B cell (primary cell): ENCODE data around the gene UNC119B. TPM values are rescaled to one million over a fixed set of nuclear protein-coding genes. Genes with fewer than 3 reads are reported as not detected.

Source experiments
- ATAC-seq: fragments of 200-7000 bp; cut with Tn5 transposase; one replicate; pipeline ENCODE4 v1.10.0; 2021; ENCODE audit warnings: low read depth, mild to moderate bottlenecking, moderate number of reproducible peaks, moderate library complexity
- CTCF ChIA-PET: fragments of 350-600 bp; sonication (Branson Sonifier 250); formaldehyde crosslinking; loops from one replicate; lab custom pipeline; 2021; ENCODE audit warnings: antibody characterized with exemption, inconsistent platforms; lab: Charles Lee
- POLR2A ChIA-PET: fragments of 350-600 bp; sonication (Branson Sonifier 250); formaldehyde crosslinking; loops from one replicate; lab custom pipeline; 2021; ENCODE audit warnings: antibody characterized with exemption; lab: Charles Lee
- DNase-seq: peaks from one replicate; pipeline ENCODE4 v3.0.0; 2013
- H2AFZ ChIP-seq: 2 replicates; pipeline ENCODE4 v1.6.1; 2012; ENCODE audit warnings: mild to moderate bottlenecking, low read depth, low read length; ENCODE audit not compliant: insufficient read depth, poor library complexity, severe bottlenecking
- H3K27ac ChIP-seq, 2 donors: 1 replicate in 1 of 2; 2 replicates in 1 of 2; pipeline ENCODE4 v1.5.1; 2012 to 2013; ENCODE audit warnings: low read length in 2 of 2, mild to moderate bottlenecking in 2 of 2, moderate library complexity in 1 of 2
- H3K27me3 ChIP-seq, 4 experiments: fragments of 200-600 bp in 1 of 4; sonication (generic) in 1 of 4; replicated peaks in 1 of 4; 1 replicate in 2 of 4; 2 replicates in 2 of 4; pipeline versions ENCODE4 v1.6.1 to v1.7.0; 2013 to 2016; ENCODE audit warnings: low read length in 3 of 4, mild to moderate bottlenecking in 2 of 4, mixed read lengths in 1 of 4, moderate library complexity in 1 of 4; ENCODE audit not compliant: insufficient read depth in 4 of 4, control insufficient read depth in 3 of 4; ENCODE audit errors: control extremely low read depth in 1 of 4
- H3K36me3 ChIP-seq, 2 experiments: replicated peaks in 1 of 2; 1 replicate in 1 of 2; 2 replicates in 1 of 2; pipeline versions ENCODE4 v1.6.1 to v1.7.1; 2013; ENCODE audit warnings: low read length in 1 of 2; ENCODE audit not compliant: insufficient read depth in 2 of 2, control insufficient read depth in 1 of 2; ENCODE audit errors: control extremely low read depth in 1 of 2, extremely low read depth in 1 of 2
- H3K4me1 ChIP-seq, 2 donors: fragments of 200-600 bp in 1 of 2; sonication (generic) in 1 of 2; 1 replicate in 1 of 2; 2 replicates in 1 of 2; pipeline versions ENCODE4 v1.5.1 to v1.6.1; 2013 to 2017; ENCODE audit warnings: low read length in 2 of 2; ENCODE audit not compliant: control insufficient read depth in 2 of 2, insufficient read depth in 2 of 2
- H3K4me2 ChIP-seq: replicated peaks from 2 replicates; pipeline ENCODE3; 2012; ENCODE audit warnings: mild to moderate bottlenecking, low read depth, low read length; ENCODE audit not compliant: poor library complexity, severe bottlenecking
- H3K4me3 ChIP-seq, 5 experiments: fragments of 200-600 bp in 1 of 5; sonication (generic) in 1 of 5; 1 replicate in 3 of 5; 2 replicates in 2 of 5; pipeline versions ENCODE4 v1.5.1 to v1.7.0; 2011 to 2016; ENCODE audit warnings: low read length in 4 of 5, mild to moderate bottlenecking in 4 of 5, low read depth in 2 of 5, control low read depth in 1 of 5, moderate library complexity in 1 of 5; ENCODE audit not compliant: insufficient read depth in 1 of 5; ENCODE audit errors: control extremely low read depth in 1 of 5, extremely low read depth in 1 of 5
- H3K79me2 ChIP-seq: fragments of 200-600 bp; sonication (generic); one replicate; pipeline ENCODE4 v1.6.0; 2016; ENCODE audit warnings: low read length; ENCODE audit not compliant: control insufficient read depth, insufficient read depth
- H3K9ac ChIP-seq: fragments of 200-600 bp; sonication (generic); 2 replicates; pipeline ENCODE4 v1.6.1; 2017; ENCODE audit warnings: mild to moderate bottlenecking, low read length, moderate library complexity
- H3K9me3 ChIP-seq, 3 donors: one replicate each; pipeline versions ENCODE4 v1.6.1 to v1.7.1; 2013; ENCODE audit warnings: low read length in 2 of 3; ENCODE audit not compliant: control insufficient read depth in 2 of 3, insufficient read depth in 1 of 3; ENCODE audit errors: control extremely low read depth in 1 of 3
- H4K20me1 ChIP-seq: 2 replicates; pipeline ENCODE4 v1.6.0; 2012; ENCODE audit warnings: mild to moderate bottlenecking, low read length; ENCODE audit not compliant: insufficient read depth, control insufficient read depth, poor library complexity, severe bottlenecking
- H3K27ac Mint-ChIP-seq: one replicate; pipeline ENCODE4 v1.8.0; 2021; ENCODE audit warnings: mixed read lengths
- H3K27me3 Mint-ChIP-seq: one replicate; pipeline ENCODE4 v1.8.0; 2021; ENCODE audit warnings: mixed read lengths
- H3K4me1 Mint-ChIP-seq: one replicate; pipeline ENCODE4 v1.8.0; 2021; ENCODE audit warnings: mixed read lengths
- H3K4me3 Mint-ChIP-seq: one replicate; pipeline ENCODE4 v1.8.0; 2021; ENCODE audit warnings: mixed read lengths
- H3K9me3 Mint-ChIP-seq: one replicate; pipeline ENCODE4 v1.8.0; 2022; ENCODE audit warnings: mixed read lengths; ENCODE audit not compliant: insufficient read depth
- CTCF ChIP-seq: fragments of 200-600 bp; IDR thresholded peaks from one replicate; pipeline ENCODE4 v1.8.0; 2022; ENCODE audit warnings: antibody characterized with exemption, mild to moderate bottlenecking
- EZH2 ChIP-seq: IDR thresholded peaks from 2 replicates; pipeline ENCODE4 v1.6.1; 2012; ENCODE audit warnings: borderline replicate concordance, low read depth, mild to moderate bottlenecking, moderate library complexity, low read length; ENCODE audit not compliant: insufficient read depth, poor library complexity, severe bottlenecking
- WGBS: methylation state at CpG from one replicate; pipeline ENCODE4 v1.1.5; 2013; ENCODE audit warnings: missing lambda C conversion rate; ENCODE audit not compliant: insufficient coverage; 5-methylcytosine and 5-hydroxymethylcytosine counted together
- intact Hi-C: fragments of 100-400 bp; cut with micrococcal nuclease; formaldehyde crosslinking; loops from one replicate; pipeline ENCODE4 v1.10.0; 2022
- polyA plus RNA-seq: library from polyadenylated mRNA; depleted of rRNA; stranded (reverse); fragments of >200 nt; gene quantifications from 2 replicates; pipeline ENCODE4 v1.2.3, GENCODE V29; 2012
- total RNA-seq, 2 donors: library from RNA; stranded (reverse); fragments of 120-200 nt in 1 of 2; gene quantifications; 1 replicate in 1 of 2; 2 replicates in 1 of 2; pipeline versions ENCODE4 v1.2.3 to v1.2.4, GENCODE V29; 2013 to 2022

UNC119B gene
- total and polyA plus RNA-seq, 2 donors (not counting 1 experiment from before 2014, with no cell fraction given) = 7.2 to 22.7 TPM

DNA sequence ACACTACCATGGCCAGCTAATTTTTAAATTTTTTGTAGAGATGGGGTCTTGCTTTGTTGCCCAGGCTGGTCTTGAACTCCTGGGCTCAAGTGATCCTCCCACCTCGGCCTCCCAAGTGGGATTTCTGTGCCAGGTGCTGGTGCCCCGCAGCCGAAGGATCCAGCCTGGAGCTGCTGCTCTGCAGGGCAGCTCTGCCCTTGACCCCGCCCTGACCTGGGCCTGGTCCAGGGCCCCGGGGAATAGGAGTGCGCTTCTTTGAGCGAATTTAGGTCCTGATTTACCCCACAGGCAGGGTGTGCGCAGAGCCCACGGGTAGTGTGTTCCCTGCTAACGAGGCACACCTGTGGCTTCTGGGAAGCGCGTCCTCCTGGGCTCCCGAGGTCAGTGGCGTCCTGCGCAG lies 30.6 kb downstream of the UNC119B start:
- H3K4me1 ChIP-seq = no peaks in the 10 kb centered on the region
- H3K79me2 ChIP-seq = no peaks in the 10 kb centered on the region
- H3K9me3 ChIP-seq = no peaks in the 10 kb centered on the region
- DNase-seq (no peak), ATAC-seq (no peak)
- intact Hi-C loops = no loop called here
- POLR2A ChIA-PET = no interaction called here
- Mint-ChIP-seq H3K4me3 (no peak overlapping the region), H3K27ac (no peak overlapping the region), H3K9me3 (no peaks in the 10 kb centered on the region), H3K4me1 (no peaks in the 10 kb centered on the region), H3K27me3 (no peaks in the 10 kb centered on the region)
- no peak overlapping the region for H2AFZ ChIP-seq
- no peak overlapping the region for H3K9ac ChIP-seq
- H3K27me3 ChIP-seq = no peaks in the 10 kb centered on the region
- no peak overlapping the region for H3K27ac ChIP-seq
- TF ChIP-seq CTCF (no peak), EZH2 (no peak)
- no peak overlapping the region for H3K4me3 ChIP-seq
- no peak overlapping the region for H3K4me2 ChIP-seq
- WGBS = 97% methylated on average over 15 of the region's 15 CpGs
- CTCF ChIA-PET = no interaction called here
- no peaks in the 10 kb centered on the region for H4K20me1 ChIP-seq
- H3K36me3 ChIP-seq = peaks cover 0 to 3% of the 10 kb centered on the region in 2 experiments

DNA sequence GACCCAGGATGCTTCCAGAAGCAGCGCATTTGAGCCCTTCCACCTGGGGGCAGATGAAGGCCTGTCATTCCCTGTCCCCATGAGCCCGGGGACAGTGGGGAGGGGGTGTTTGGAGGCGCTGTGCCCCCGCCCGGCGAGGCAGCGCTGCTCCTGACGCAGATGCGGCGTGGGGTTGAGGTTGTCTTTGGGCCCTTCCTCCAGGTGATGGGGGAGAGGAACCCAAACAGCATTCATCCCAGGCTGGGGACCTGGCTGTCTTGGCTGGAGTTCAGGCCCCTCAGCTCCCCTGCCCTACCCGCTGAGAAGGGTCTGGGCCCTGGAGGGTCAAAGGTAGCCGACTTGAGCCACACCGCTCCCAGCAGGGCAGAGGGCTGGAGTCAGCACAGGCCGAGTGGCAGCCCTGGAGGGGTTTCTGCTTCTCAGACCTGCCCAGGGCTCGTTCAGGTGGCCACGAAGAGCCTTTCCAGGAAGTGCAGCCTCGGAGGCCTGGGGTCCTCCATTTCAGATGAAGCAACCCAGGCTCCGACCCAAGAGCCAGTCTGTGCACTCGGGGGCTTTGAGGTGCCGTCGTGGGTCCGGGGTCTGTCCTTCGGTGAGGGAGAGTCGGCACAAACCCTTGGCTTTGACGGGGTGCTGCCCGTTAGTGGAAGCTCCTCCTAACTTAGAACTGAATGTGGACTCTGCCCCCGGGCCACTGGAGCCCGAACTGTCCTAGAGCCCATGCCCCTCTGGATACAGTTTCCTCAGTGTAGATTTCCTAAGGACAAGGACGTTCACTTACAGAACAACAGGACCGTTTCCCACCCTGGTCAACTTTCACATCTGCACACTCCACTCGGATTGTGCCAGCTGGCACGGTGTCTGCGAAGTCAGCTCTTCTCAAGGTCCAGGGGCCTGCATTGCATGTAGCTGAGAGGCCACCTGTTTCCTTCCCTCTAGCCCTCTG lies 31.5 kb downstream of the UNC119B start:
- Mint-ChIP-seq H3K27ac (no peak overlapping the region), H3K4me1 (no peaks in the 10 kb centered on the region), H3K4me3 (no peak overlapping the region), H3K9me3 (no peaks in the 10 kb centered on the region), H3K27me3 (no peaks in the 10 kb centered on the region)
- intact Hi-C loops = no loop called here
- WGBS = 94% methylated on average over 33 of the region's 33 CpGs
- peaks cover 0 to 3% of the 10 kb centered on the region in 2 experiments for H3K36me3 ChIP-seq
- POLR2A ChIA-PET = no interaction called here
- no peak overlapping the region for H2AFZ ChIP-seq
- DNase-seq = no peak
- no peaks in the 10 kb centered on the region for H3K27me3 ChIP-seq
- ATAC-seq = no peak
- H3K4me2 ChIP-seq = no peak overlapping the region
- no peaks in the 10 kb centered on the region for H3K4me1 ChIP-seq
- H3K9ac ChIP-seq = no peak overlapping the region
- CTCF ChIA-PET = no interaction called here
- no peaks in the 10 kb centered on the region for H3K79me2 ChIP-seq
- no peak overlapping the region for H3K4me3 ChIP-seq
- H4K20me1 ChIP-seq = no peaks in the 10 kb centered on the region
- TF ChIP-seq EZH2 = no peak
- no peak for TF ChIP-seq CTCF
- no peak overlapping the region for H3K27ac ChIP-seq
- no peaks in the 10 kb centered on the region for H3K9me3 ChIP-seq
